H1 (cell line): ENCODE data around the gene CLPTM1L. TPM values are rescaled to one million over a fixed set of nuclear protein-coding genes. Genes with fewer than 3 reads are reported as not detected.

Source experiments
- CTCF ChIA-PET: fragments of 300-600 bp; sonication (Branson Sonifier 250); formaldehyde crosslinking; loops from one replicate; lab custom pipeline; 2021; ENCODE audit not compliant: partially characterized antibody; lab: Charles Lee
- POLR2A ChIA-PET: fragments of 300-600 bp; sonication (Branson Sonifier 250); formaldehyde crosslinking; loops from one replicate; lab custom pipeline; 2021; ENCODE audit warnings: inconsistent platforms; ENCODE audit not compliant: partially characterized antibody; lab: Charles Lee
- DNase-seq, 2 experiments: peaks; one replicate each; pipeline versions ENCODE4 v3.0.0 to v3.0.0-alpha.2; 2010 to 2022; ENCODE audit warnings: low spot score in 2 of 2, low read depth in 1 of 2, mixed read lengths in 1 of 2
- FAIRE-seq: peaks from 2 replicates; lab custom pipeline; 2011; peaks lifted over from hg19 to GRCh38; lab: Jason Lieb, UNC
- H2AFZ ChIP-seq: 2 replicates; pipeline ENCODE4 v1.8.1; 2012; ENCODE audit warnings: low read length, inconsistent platforms
- H2AK5ac ChIP-seq: 2 replicates; pipeline ENCODE4 v1.6.1; 2013; ENCODE audit warnings: low read depth, low read length
- H2BK120ac ChIP-seq: replicated peaks from 2 replicates; pipeline ENCODE3; 2013; ENCODE audit warnings: low read depth, low read length, inconsistent platforms
- H2BK12ac ChIP-seq: 2 replicates; pipeline ENCODE4 v1.6.1; 2013; ENCODE audit warnings: low read depth, low read length
- H2BK15ac ChIP-seq: 2 replicates; pipeline ENCODE4 v1.6.1; 2013; ENCODE audit warnings: low read length
- H2BK20ac ChIP-seq: 2 replicates; pipeline ENCODE4 v1.6.1; 2013; ENCODE audit warnings: low read length
- H2BK5ac ChIP-seq: 2 replicates; pipeline ENCODE4 v1.6.1; 2013; ENCODE audit warnings: low read depth, low read length
- H3K14ac ChIP-seq: 2 replicates; pipeline ENCODE4 v1.6.1; 2013; ENCODE audit warnings: inconsistent platforms; ENCODE audit not compliant: insufficient read length
- H3K18ac ChIP-seq: 2 replicates; pipeline ENCODE4 v1.6.1; 2013; ENCODE audit warnings: low read length; ENCODE audit errors: extremely low read depth
- H3K23ac ChIP-seq: 2 replicates; pipeline ENCODE4 v1.6.1; 2013; ENCODE audit warnings: inconsistent platforms; ENCODE audit not compliant: insufficient read length
- H3K23me2 ChIP-seq: 2 replicates; pipeline ENCODE4 v1.6.1; 2013; ENCODE audit warnings: low read depth, low read length
- H3K27ac ChIP-seq: 2 replicates; pipeline ENCODE4 v1.6.1; 2011; ENCODE audit warnings: low read depth, low read length, inconsistent platforms
- H3K27me3 ChIP-seq, 4 experiments: replicated peaks in 1 of 4; 1 replicate in 1 of 4; 2 replicates in 3 of 4; pipeline versions ENCODE4 v1.6.1 to v1.8.1; 2011 to 2013; ENCODE audit warnings: low read length in 3 of 4, mild to moderate bottlenecking in 3 of 4, inconsistent platforms in 2 of 4, mixed read lengths in 2 of 4, moderate library complexity in 1 of 4; ENCODE audit not compliant: control insufficient read depth in 3 of 4, insufficient read depth in 3 of 4; ENCODE audit errors: extremely low read depth in 1 of 4
- H3K36me3 ChIP-seq, 4 experiments: 2 replicates each; pipeline versions ENCODE4 v1.6.1 to v1.8.1; 2011 to 2013; ENCODE audit warnings: mild to moderate bottlenecking in 4 of 4, low read length in 3 of 4, moderate library complexity in 2 of 4, control low read depth in 1 of 4, inconsistent platforms in 1 of 4; ENCODE audit not compliant: insufficient read depth in 4 of 4, control insufficient read depth in 2 of 4
- H3K4ac ChIP-seq: replicated peaks from 2 replicates; pipeline ENCODE3; 2013; ENCODE audit warnings: low read length, low read depth, mixed read lengths, inconsistent platforms; ENCODE audit not compliant: insufficient read length
- H3K4me1 ChIP-seq, 4 experiments: replicated peaks in 1 of 4; 1 replicate in 1 of 4; 2 replicates in 3 of 4; pipeline versions ENCODE4 v1.6.1 to v1.8.1; 2011 to 2013; ENCODE audit warnings: low read length in 3 of 4, inconsistent platforms in 2 of 4, mixed read lengths in 1 of 4; ENCODE audit not compliant: insufficient read depth in 4 of 4, control insufficient read depth in 3 of 4
- H3K4me2 ChIP-seq, 2 experiments: 2 replicates each; pipeline versions ENCODE4 v1.6.1 to v1.8.1; 2011 to 2013; ENCODE audit warnings: low read depth in 2 of 2, low read length in 2 of 2, control low read depth in 1 of 2, inconsistent platforms in 1 of 2, mild to moderate bottlenecking in 1 of 2; ENCODE audit not compliant: insufficient read depth in 1 of 2
- H3K4me3 ChIP-seq, 4 experiments: fragments of 200-600, 300-600 bp in 1 of 4; sonication (generic), shearing (Covaris generic), sonication (Bioruptor Twin) in 1 of 4; 2 replicates each; pipeline versions ENCODE4 v1.5.1 to v1.8.1; 2011 to 2016; ENCODE audit warnings: low read length in 4 of 4, low read depth in 3 of 4, control low read depth in 2 of 4, inconsistent platforms in 2 of 4, mild to moderate bottlenecking in 2 of 4, mixed read lengths in 1 of 4, moderate library complexity in 1 of 4; ENCODE audit not compliant: insufficient read depth in 2 of 4; ENCODE audit errors: extremely low read depth in 1 of 4
- H3K56ac ChIP-seq: replicated peaks from 2 replicates; pipeline ENCODE3; 2013; ENCODE audit warnings: low read depth, mild to moderate bottlenecking, mixed read lengths, low read length, inconsistent platforms; ENCODE audit not compliant: insufficient read length
- H3K79me1 ChIP-seq: 2 replicates; pipeline ENCODE4 v1.6.1; 2013; ENCODE audit warnings: low read depth, low read length, control low read depth
- H3K79me2 ChIP-seq, 2 experiments: 2 replicates each; pipeline versions ENCODE4 v1.6.1 to v1.8.1; 2012 to 2013; ENCODE audit warnings: low read length in 2 of 2, mild to moderate bottlenecking in 2 of 2, inconsistent platforms in 1 of 2; ENCODE audit not compliant: insufficient read depth in 2 of 2, control insufficient read depth in 1 of 2
- H3K9ac ChIP-seq, 4 experiments: replicated peaks in 1 of 4; 1 replicate in 1 of 4; 2 replicates in 3 of 4; pipeline versions ENCODE4 v1.6.1 to v1.8.1; 2011 to 2013; ENCODE audit warnings: low read depth in 3 of 4, low read length in 3 of 4, control low read depth in 2 of 4, mild to moderate bottlenecking in 2 of 4, moderate library complexity in 2 of 4, inconsistent platforms in 1 of 4; ENCODE audit errors: extremely low read depth in 1 of 4
- H3K9me3 ChIP-seq, 2 experiments: 2 replicates each; pipeline versions ENCODE4 v1.6.1 to v1.8.1; 2012 to 2013; ENCODE audit warnings: mild to moderate bottlenecking in 2 of 2, moderate library complexity in 2 of 2, control low read depth in 1 of 2, inconsistent platforms in 1 of 2, low read depth in 1 of 2, low read length in 1 of 2, mixed read lengths in 1 of 2; ENCODE audit not compliant: insufficient read depth in 2 of 2
- H4K20me1 ChIP-seq, 2 experiments: replicated peaks in 1 of 2; 2 replicates each; pipeline versions ENCODE3 to v1.8.1; 2011 to 2013; ENCODE audit warnings: inconsistent platforms in 2 of 2, low read length in 2 of 2, mild to moderate bottlenecking in 1 of 2; ENCODE audit not compliant: insufficient read depth in 2 of 2, control insufficient read depth in 1 of 2
- H4K5ac ChIP-seq: 2 replicates; pipeline ENCODE4 v1.6.1; 2013; ENCODE audit warnings: low read length, low read depth, mixed read lengths, inconsistent platforms; ENCODE audit not compliant: insufficient read length
- H4K8ac ChIP-seq: 2 replicates; pipeline ENCODE4 v1.8.0; 2013; ENCODE audit warnings: mild to moderate bottlenecking, moderate library complexity, low read length, inconsistent platforms; ENCODE audit not compliant: insufficient read depth; ENCODE audit errors: extremely low read depth
- H4K91ac ChIP-seq: replicated peaks from 2 replicates; pipeline ENCODE3; 2013; ENCODE audit warnings: low read length, mixed read lengths, inconsistent platforms; ENCODE audit not compliant: insufficient read length
- BRCA1 ChIP-seq: IDR thresholded peaks from 2 replicates; pipeline ENCODE4 v1.6.1; 2012; ENCODE audit warnings: low read depth, low read length, improper control_type of control experiment
- CBX8 ChIP-seq: fragments of 300-800, 300-1000 bp; sonication (generic); IDR thresholded peaks from 2 replicates; pipeline ENCODE4 v1.7.1; 2016; ENCODE audit warnings: low read depth, low read length, borderline replicate concordance
- CREB1 ChIP-seq: IDR thresholded peaks from 2 replicates; pipeline ENCODE4 v1.6.1; 2012; ENCODE audit warnings: inconsistent platforms
- PHF8 ChIP-seq: fragments of 200-600 bp; sonication (generic); conservative IDR thresholded peaks from 2 replicates; pipeline ENCODE4 v1.7.1; 2012; ENCODE audit warnings: low read depth, mild to moderate bottlenecking, inconsistent platforms, low read length, moderate library complexity
- POLR2A ChIP-seq, 2 experiments: IDR thresholded peaks; 1 replicate in 1 of 2; 2 replicates in 1 of 2; pipeline ENCODE4 v1.6.1; 2011; ENCODE audit warnings: low read depth in 2 of 2, low read length in 2 of 2, mild to moderate bottlenecking in 2 of 2; ENCODE audit errors: control extremely low read depth in 1 of 2
- POLR2AphosphoS5 ChIP-seq: IDR thresholded peaks from 2 replicates; pipeline ENCODE4 v1.6.1; 2011; ENCODE audit warnings: low read depth, low read length
- RBBP5 ChIP-seq: IDR thresholded peaks from 2 replicates; pipeline ENCODE4 v1.7.1; 2012; ENCODE audit warnings: low read depth, mild to moderate bottlenecking, inconsistent platforms, low read length, moderate library complexity, borderline replicate concordance
- TBP ChIP-seq: IDR thresholded peaks from 2 replicates; pipeline ENCODE4 v1.6.1; 2011; ENCODE audit warnings: low read depth, low read length, improper control_type of control experiment
- USF2 ChIP-seq: IDR thresholded peaks from 2 replicates; pipeline ENCODE4 v1.6.1; 2011; ENCODE audit warnings: low read length, improper control_type of control experiment
- WGBS, 2 experiments: shearing (Covaris generic) in 1 of 2; methylation state at CpG; one replicate each; pipeline versions ENCODE4 v1.1.6 to v1.1.7; 2013 to 2015; ENCODE audit warnings: low lambda C conversion rate in 2 of 2, mixed read lengths in 2 of 2, inconsistent platforms in 1 of 2, low coverage in 1 of 2, missing lambda C conversion rate in 1 of 2; ENCODE audit not compliant: insufficient replicate concordance in 2 of 2, insufficient coverage in 1 of 2, insufficient read length in 1 of 2; ENCODE audit errors: extremely low coverage in 1 of 2, missing lambda C conversion rate in 1 of 2; 5-methylcytosine and 5-hydroxymethylcytosine counted together
- polyA plus RNA-seq, 7 experiments: library from polyadenylated mRNA; depleted of rRNA in 3 of 7; stranded (reverse) in 5 of 7; unstranded in 2 of 7; fragments of >200 nt in 5 of 7; fragments of 200-250 nt in 2 of 7; gene quantifications; 1 replicate in 5 of 7; 2 replicates in 1 of 7; 4 replicates in 1 of 7; pipeline versions ENCODE4 v1.2.1 to v1.2.3, GENCODE V29; 2011 to 2013; ENCODE audit warnings: missing spikeins in 2 of 7, mixed read lengths in 2 of 7
- total RNA-seq: library from RNA; stranded (reverse); fragmentation: NEBNext Ultra II Directional; extraction: Animal tissue kit (Norgen Biotek cat#: 25700); gene quantifications from 2 replicates; pipeline ENCODE4 v1.2.1, GENCODE V29; 2021

Gene CLPTM1L
- total and polyA plus RNA-seq, 2 of the 8 experiments (the other 6 are each of a cell fraction or from before 2014, with no cell fraction given), result 102 to 119 TPM

GRCh38 chr5:1315709-1316587 lies 29.0 kb downstream of the CLPTM1L start:
- no peak overlapping the region for H2AFZ ChIP-seq
- no peaks in the 10 kb centered on the region; the same call in 1 of the 2 replicates for H3K23me2 ChIP-seq
- no peak overlapping the region for H2BK120ac ChIP-seq
- H2AK5ac ChIP-seq, result no peak overlapping the region
- H3K4ac ChIP-seq, result no peak overlapping the region
- H3K23ac ChIP-seq, result no peak overlapping the region
- H4K20me1 ChIP-seq, result peaks cover 0 to under 1% of the 10 kb centered on the region in 2 experiments
- H3K27ac ChIP-seq, result no peak overlapping the region; the same call in 1 of the 2 replicates
- peak overlapping the region; percentile 4 for H4K91ac ChIP-seq
- FAIRE-seq, result no peak
- ChIA-PET CTCF (interaction anchor here (0.6 to 0.8 kb wide), 7 partner anchors 13 to 393 kb away, joined by 3 to 4 read pairs (median 3); no protein-coding TSS in a partner anchor), POLR2A (interaction anchor here (0.7 to 1.8 kb wide), 8 partner anchors 9 to 224 kb away, joined by 3 to 11 read pairs (median 4); partner anchors contain the start of gene TERT)
- no peaks in the 10 kb centered on the region for H3K27me3 ChIP-seq
- peak overlapping the region; percentile 3 for H4K5ac ChIP-seq
- H3K56ac ChIP-seq, result no peak overlapping the region
- H2BK15ac ChIP-seq, result peak overlapping the region; percentile 31; the same call in 1 of the 2 replicates
- H3K14ac ChIP-seq, result no peak overlapping the region
- WGBS, 2 experiments, result 42% methylated on average over 33 of the region's 33 CpGs; no CpG with 5 or more reads in 1 of the 2 experiments
- H3K4me2 ChIP-seq, result peak overlapping the region; percentile 29 to 56
- peak overlapping the region; percentile 86; the same call in 1 of the 2 replicates for H2BK5ac ChIP-seq
- no peak overlapping the region; the same call in 1 of the 2 replicates for H4K8ac ChIP-seq
- peak overlapping the region; percentile 85 for H3K18ac ChIP-seq
- DNase-seq, result no peak
- no peaks in the 10 kb centered on the region for H3K79me1 ChIP-seq
- peak overlapping the region in 1 of 4 experiments; percentile 32; a peak in 2 of 8 replicates for H3K4me3 ChIP-seq
- peaks cover 0 to 5% of the 10 kb centered on the region in 2 experiments; a peak in 1 of 4 replicates for H3K9me3 ChIP-seq
- H3K9ac ChIP-seq, result no peak overlapping the region; a peak in 2 of 7 replicates
- H3K4me1 ChIP-seq, result peaks cover 11 to 17% (median 14%) of the 10 kb centered on the region in 4 experiments
- H3K79me2 ChIP-seq, result no peaks in the 10 kb centered on the region
- no peak overlapping the region for H2BK12ac ChIP-seq
- peaks cover 3 to 28% (median 21%) of the 10 kb centered on the region in 4 experiments for H3K36me3 ChIP-seq
- H2BK20ac ChIP-seq, result no peak overlapping the region; the same call in 1 of the 2 replicates
- TF ChIP-seq BRCA1 (no peak), TBP (0 out of 2 replicates have a peak, but pooled peaks have one; percentile 20), POLR2AphosphoS5 (peak; percentile 61; the same call in 1 of the 2 replicates), CBX8 (no peak), RBBP5 (0 out of 2 replicates have a peak, but pooled peaks have one; percentile 41), CREB1 (0 out of 2 replicates have a peak, but pooled peaks have one; percentile 15), POLR2A (IDR thresholded peaks at IDR 0.05; ENCODE audit: control extremely low read depth in 1 of 2, low read depth in 2 of 2, low read length in 2 of 2) (peak in 1 of 2 experiments; percentile 31; a peak in 1 of 3 replicates), PHF8 (no peak), USF2 (no peak)
